ENCODE measurements around the gene KCNQ4.

DNA sequence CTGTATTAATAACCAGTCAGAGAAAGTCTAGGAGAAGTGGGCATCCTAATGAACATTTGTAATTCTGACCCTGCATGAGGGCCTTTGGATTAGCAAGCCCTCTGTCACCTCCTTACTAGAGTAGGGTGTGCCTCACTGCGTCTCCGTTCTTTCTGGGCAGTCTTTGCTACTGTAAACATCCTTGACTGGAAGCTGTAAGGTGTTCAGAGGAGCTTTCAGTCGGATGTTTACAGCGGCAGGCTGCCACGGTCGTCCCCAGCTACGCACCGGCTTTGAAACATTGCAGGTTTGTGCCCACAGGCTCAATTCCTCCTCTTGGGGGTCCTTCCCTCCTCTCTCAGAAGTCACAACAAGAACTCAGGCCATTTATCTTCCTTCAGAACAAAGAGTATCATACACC is 29.4 kb upstream of the KCNQ4 start:
- TF ChIP-seq, protein P1, sequence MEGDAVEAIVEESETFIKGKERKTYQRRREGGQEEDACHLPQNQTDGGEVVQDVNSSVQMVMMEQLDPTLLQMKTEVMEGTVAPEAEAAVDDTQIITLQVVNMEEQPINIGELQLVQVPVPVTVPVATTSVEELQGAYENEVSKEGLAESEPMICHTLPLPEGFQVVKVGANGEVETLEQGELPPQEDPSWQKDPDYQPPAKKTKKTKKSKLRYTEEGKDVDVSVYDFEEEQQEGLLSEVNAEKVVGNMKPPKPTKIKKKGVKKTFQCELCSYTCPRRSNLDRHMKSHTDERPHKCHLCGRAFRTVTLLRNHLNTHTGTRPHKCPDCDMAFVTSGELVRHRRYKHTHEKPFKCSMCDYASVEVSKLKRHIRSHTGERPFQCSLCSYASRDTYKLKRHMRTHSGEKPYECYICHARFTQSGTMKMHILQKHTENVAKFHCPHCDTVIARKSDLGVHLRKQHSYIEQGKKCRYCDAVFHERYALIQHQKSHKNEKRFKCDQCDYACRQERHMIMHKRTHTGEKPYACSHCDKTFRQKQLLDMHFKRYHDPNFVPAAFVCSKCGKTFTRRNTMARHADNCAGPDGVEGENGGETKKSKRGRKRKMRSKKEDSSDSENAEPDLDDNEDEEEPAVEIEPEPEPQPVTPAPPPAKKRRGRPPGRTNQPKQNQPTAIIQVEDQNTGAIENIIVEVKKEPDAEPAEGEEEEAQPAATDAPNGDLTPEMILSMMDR (IDR thresholded peaks at IDR 0.05; ENCODE audit: extremely low read depth in 1 of 2, insufficient read depth in 1 of 2, low read depth in 1 of 2, low read length in 2 of 2), result no peak
- TF ChIP-seq EZH2 (IDR thresholded peaks at IDR 0.05; ENCODE audit: borderline replicate concordance, low read depth, low read length, severe bottlenecking), result no peak
